Naive thymus-derived CD8-positive, alpha-beta T cell (primary cell): ENCODE data around the gene DLX1. TPM values are rescaled to one million over a fixed set of nuclear protein-coding genes. Genes with fewer than 3 reads are reported as not detected.
A peak's percentile ranks its signal among the peaks of the same experiment; 100 is the strongest.

ENCODE experiments used
- ATAC-seq, 2 donors: fragments of 150-1000 bp; cut with Tn5 transposase in 1 of 2; sonication (Bioruptor Pico), chemical (Tn5 transposase) in 1 of 2; 1 replicate in 1 of 2; 2 replicates in 1 of 2; pipeline ENCODE4 v1.10.0; 2021; ENCODE audit warnings: mild to moderate bottlenecking in 2 of 2, moderate library complexity in 2 of 2
- POLR2A ChIA-PET: fragments of 350-600 bp; sonication (Branson Sonifier 250); formaldehyde crosslinking; loops from one replicate; lab custom pipeline; 2021; ENCODE audit warnings: antibody characterized with exemption; lab: Charles Lee
- DNase-seq, 10 donors: peaks; one replicate each; pipeline versions ENCODE4 v3.0.0 to v3.0.0-alpha.2; 2020 to 2022
- H3K27ac Mint-ChIP-seq, 10 donors: one replicate each; pipeline ENCODE4 v1.8.0; 2020 to 2022; ENCODE audit warnings: mild to moderate bottlenecking in 10 of 10, mixed read lengths in 10 of 10, moderate library complexity in 4 of 10, inconsistent platforms in 1 of 10
- H3K27me3 Mint-ChIP-seq, 5 donors: one replicate each; pipeline ENCODE4 v1.8.0; 2021 to 2022; ENCODE audit warnings: mixed read lengths in 5 of 5
- H3K36me3 Mint-ChIP-seq, 3 donors: one replicate each; pipeline ENCODE4 v1.8.0; 2020 to 2022; ENCODE audit warnings: mixed read lengths in 3 of 3, mild to moderate bottlenecking in 2 of 3, inconsistent platforms in 1 of 3
- H3K4me1 Mint-ChIP-seq, 4 donors: one replicate each; pipeline ENCODE4 v1.8.0; 2021 to 2022; ENCODE audit warnings: mixed read lengths in 4 of 4
- H3K4me3 Mint-ChIP-seq, 10 donors: one replicate each; pipeline ENCODE4 v1.8.0; 2020 to 2022; ENCODE audit warnings: mild to moderate bottlenecking in 10 of 10, mixed read lengths in 10 of 10, moderate library complexity in 6 of 10, inconsistent platforms in 1 of 10
- H3K9me3 Mint-ChIP-seq, 9 donors: one replicate each; pipeline ENCODE4 v1.8.0; 2020 to 2022; ENCODE audit warnings: mixed read lengths in 9 of 9, mild to moderate bottlenecking in 3 of 9, inconsistent platforms in 1 of 9, moderate library complexity in 1 of 9
- polyA plus RNA-seq, 3 donors: library from polyadenylated mRNA; unstranded; fragments of 300-500 nt; fragmentation: Illumina TruSeq; gene quantifications; one replicate each; pipeline ENCODE4 v1.2.3, GENCODE V29; 2021
- total RNA-seq, 8 experiments: library from RNA in 2 of 8; stranded (reverse) in 2 of 8; gene quantifications; one replicate each; pipeline ENCODE4 v1.2.3 and lab custom pipeline; 2021 to 2026

DLX1 gene
- total and polyA plus RNA-seq, 5 experiments from 2014 or later = not detected

DNA sequence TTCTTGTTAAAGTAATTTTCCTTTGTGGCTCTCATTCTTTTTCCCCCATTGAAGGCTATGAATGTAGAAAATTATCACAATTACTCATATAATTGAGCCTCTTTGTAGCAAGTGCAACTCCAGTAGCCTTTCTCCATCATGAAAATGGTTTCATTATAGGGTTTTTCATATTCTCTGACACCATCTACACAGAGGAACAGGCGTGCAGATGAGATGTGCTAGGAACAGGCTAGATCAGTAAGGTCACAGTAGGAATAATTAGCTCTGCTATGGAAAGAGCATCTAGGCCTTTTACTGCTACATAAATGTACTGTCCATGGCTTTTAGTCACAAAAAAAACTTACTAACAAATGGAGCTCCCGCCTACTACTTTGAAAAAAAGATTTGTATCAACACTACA is 12.6 kb upstream of the DLX1 start:
- DNase-seq (no peak), ATAC-seq (no peak)
- Mint-ChIP-seq H3K27ac (peak overlapping the region in 1 of 10 donors; percentile 3), H3K27me3 (peaks cover 6 to 24% (median 17%) of the 10 kb centered on the region in 5 donors), H3K9me3 (no peaks in the 10 kb centered on the region), H3K4me1 (no peaks in the 10 kb centered on the region), H3K4me3 (no peak overlapping the region), H3K36me3 (peaks cover 22 to 40% (median 38%) of the 10 kb centered on the region in 3 donors)
- POLR2A ChIA-PET = no interaction called here

DNA sequence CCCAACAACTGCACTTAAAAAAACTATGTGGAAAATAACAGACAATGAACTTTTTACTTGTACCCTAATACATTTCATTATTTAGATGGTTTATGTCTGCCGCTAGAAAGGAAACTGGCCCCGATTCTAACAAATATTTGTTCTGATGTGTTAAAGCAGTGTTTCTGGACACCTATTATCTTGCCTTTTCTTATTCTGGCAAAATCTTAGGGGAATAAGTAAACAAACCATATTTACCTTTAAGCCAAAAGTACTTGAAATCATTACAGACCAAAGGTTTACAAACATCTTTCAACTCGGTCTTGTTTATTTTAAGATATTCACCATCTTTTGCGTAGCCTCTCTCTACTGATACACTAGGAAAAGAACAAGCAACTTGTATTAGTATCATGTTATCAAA is 11.8 kb upstream of the DLX1 start:
- Mint-ChIP-seq H3K27ac (no peak overlapping the region), H3K4me3 (no peak overlapping the region), H3K9me3 (no peaks in the 10 kb centered on the region), H3K36me3 (peaks cover 22 to 40% (median 35%) of the 10 kb centered on the region in 3 donors), H3K4me1 (no peaks in the 10 kb centered on the region), H3K27me3 (peaks cover 10 to 29% (median 22%) of the 10 kb centered on the region in 5 donors)
- ATAC-seq (no peak), DNase-seq (no peak)
- POLR2A ChIA-PET = no interaction called here

GRCh38 chr2:172074254-172074653 is 11.1 kb upstream of the DLX1 start:
- POLR2A ChIA-PET = no interaction called here
- Mint-ChIP-seq H3K4me3 (no peak overlapping the region), H3K4me1 (no peaks in the 10 kb centered on the region), H3K9me3 (no peaks in the 10 kb centered on the region), H3K27ac (no peak overlapping the region), H3K27me3 (peaks cover 10 to 33% (median 26%) of the 10 kb centered on the region in 5 donors), H3K36me3 (peaks cover 22 to 39% (median 29%) of the 10 kb centered on the region in 3 donors)
- DNase-seq (no peak), ATAC-seq (no peak)

GRCh38 chr2:172079416-172079815 is 5.9 kb upstream of the DLX1 start:
- Mint-ChIP-seq H3K27me3 (peaks cover 42 to 71% (median 60%) of the 10 kb centered on the region in 5 donors), H3K27ac (peak overlapping the region in 1 of 10 donors; percentile 68), H3K4me1 (peaks cover 5 to 28% (median 14%) of the 10 kb centered on the region in 4 donors), H3K36me3 (peaks cover 13 to 23% (median 14%) of the 10 kb centered on the region in 3 donors), H3K9me3 (peaks cover 0 to 24% (median 6%) of the 10 kb centered on the region in 9 donors), H3K4me3 (peak overlapping the region in 1 of 10 donors; percentile 66)
- POLR2A ChIA-PET = interaction anchor here (1.0 kb wide), 1 partner anchor 9 kb away, joined by 3 read pairs; no protein-coding TSS in a partner anchor
- no peak for ATAC-seq
- peak in 1 of 10 donors; percentile 1 for DNase-seq

- POLR2A ChIA-PET = interaction anchor here (1.0 kb wide), 1 partner anchor 9 kb away, joined by 3 read pairs; no protein-coding TSS in a partner anchor
- peak in 3 of 10 donors; percentile 8 to 11 (median 10) for DNase-seq
- peak overlapping the region in 5 of 10 donors; percentile 49 to 66 (median 57) for H3K4me3 Mint-ChIP-seq
- H3K9me3 Mint-ChIP-seq = peaks cover 0 to 24% (median 6%) of the 10 kb centered on the region in 9 donors
- no peak for ATAC-seq
- peak overlapping the region in 4 of 10 donors; percentile 29 to 86 (median 67) for H3K27ac Mint-ChIP-seq
- H3K36me3 Mint-ChIP-seq = peaks cover 13 to 22% (median 13%) of the 10 kb centered on the region in 3 donors
- peaks cover 44 to 75% (median 59%) of the 10 kb centered on the region in 5 donors for H3K27me3 Mint-ChIP-seq
- peaks cover 5 to 28% (median 19%) of the 10 kb centered on the region in 4 donors for H3K4me1 Mint-ChIP-seq
Measured at GRCh38 chr2:172079838-172080640, 5.3 kb upstream of the DLX1 start.

GRCh38 chr2:172080641-172081220 is 4.6 kb upstream of the DLX1 start:
- POLR2A ChIA-PET = interaction anchor here (0.7 to 1.5 kb wide), 4 partner anchors 8 to 16 kb away, joined by 3 to 6 read pairs (median 4); no protein-coding TSS in a partner anchor
- H3K27ac Mint-ChIP-seq = peak overlapping the region in 5 of 10 donors; percentile 40 to 94 (median 68)
- ATAC-seq = no peak

GRCh38 chr2:172081221-172082022 is 3.9 kb upstream of the DLX1 start:
- Mint-ChIP-seq H3K27ac (peak overlapping the region in 4 of 10 donors; percentile 19 to 94 (median 60)), H3K4me3 (peak overlapping the region in 4 of 10 donors; percentile 2 to 48 (median 20)), H3K36me3 (peaks cover 12 to 16% (median 13%) of the 10 kb centered on the region in 3 donors), H3K4me1 (peaks cover 12 to 41% (median 30%) of the 10 kb centered on the region in 4 donors), H3K27me3 (peaks cover 53 to 83% (median 60%) of the 10 kb centered on the region in 5 donors), H3K9me3 (peaks cover 0 to 24% (median 6%) of the 10 kb centered on the region in 9 donors)
- ATAC-seq (no peak), DNase-seq (peak in 3 of 10 donors; percentile 18 to 25 (median 20))
- POLR2A ChIA-PET = interaction anchor here (0.7 to 1.6 kb wide), 5 partner anchors 9 to 20 kb away, joined by 3 to 8 read pairs (median 5); no protein-coding TSS in a partner anchor

More at GRCh38 chr2:172080641-172081220, 4.6 kb upstream of the DLX1 start:
- peak in 3 of 10 donors; percentile 11 to 25 (median 16) for DNase-seq
- peaks cover 12 to 18% (median 13%) of the 10 kb centered on the region in 3 donors for H3K36me3 Mint-ChIP-seq
- H3K9me3 Mint-ChIP-seq = peaks cover 0 to 24% (median 6%) of the 10 kb centered on the region in 9 donors
- H3K27me3 Mint-ChIP-seq = peaks cover 51 to 78% (median 61%) of the 10 kb centered on the region in 5 donors
- H3K4me1 Mint-ChIP-seq = peaks cover 10 to 34% (median 25%) of the 10 kb centered on the region in 4 donors
- peak overlapping the region in 3 of 10 donors; percentile 36 to 66 (median 62) for H3K4me3 Mint-ChIP-seq

GRCh38 chr2:172082105-172082943 is 3.0 kb upstream of the DLX1 start:
- Mint-ChIP-seq H3K36me3 (peaks cover 12 to 16% (median 13%) of the 10 kb centered on the region in 3 donors), H3K4me3 (peak overlapping the region in 5 of 10 donors; percentile 9 to 30 (median 15)), H3K27me3 (peaks cover 56 to 92% (median 63%) of the 10 kb centered on the region in 5 donors), H3K4me1 (peaks cover 15 to 50% (median 38%) of the 10 kb centered on the region in 4 donors), H3K27ac (peak overlapping the region in 2 of 10 donors; percentile 68 to 94), H3K9me3 (peaks cover 0 to 27% (median 6%) of the 10 kb centered on the region in 9 donors)
- POLR2A ChIA-PET = interaction anchor here (1.3 to 1.6 kb wide), 4 partner anchors 8 to 19 kb away, joined by 3 to 8 read pairs (median 4); no protein-coding TSS in a partner anchor
- no peak for ATAC-seq
- DNase-seq = peak in 2 of 10 donors; percentile 1 to 17

DNA sequence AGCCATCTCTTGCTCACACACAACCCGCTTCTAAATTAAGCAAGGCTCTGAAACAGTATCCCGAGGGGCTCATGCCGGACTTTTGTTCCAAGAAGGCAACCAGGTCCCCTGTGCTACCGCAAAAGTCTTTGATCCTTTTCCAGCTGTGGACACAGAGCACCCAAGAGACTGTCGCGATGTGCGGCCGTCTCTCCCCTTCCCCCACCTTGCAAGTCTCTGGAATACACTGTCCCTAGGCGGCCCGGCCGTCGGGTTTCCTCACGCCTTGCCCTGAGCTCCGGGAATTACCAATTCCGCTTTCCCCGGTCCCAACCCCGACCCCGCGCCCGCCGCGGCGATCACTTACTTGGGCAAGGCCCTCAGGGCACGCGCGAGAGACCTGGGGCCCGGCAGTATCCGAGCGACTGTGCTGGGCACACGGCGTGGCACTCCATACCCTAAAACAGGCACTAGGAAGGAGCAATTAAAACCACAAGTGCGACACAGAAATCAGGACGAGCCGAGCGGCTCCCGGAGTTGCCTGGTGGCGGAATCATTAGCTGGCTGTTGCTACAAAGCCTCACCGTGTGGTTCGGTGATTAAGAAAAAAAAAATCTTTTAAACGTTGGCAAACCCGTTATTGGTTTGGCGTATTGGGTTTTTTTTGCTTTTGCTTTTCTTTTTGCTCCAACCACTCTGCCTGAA is 2.2 kb upstream of the DLX1 start:
- Mint-ChIP-seq H3K27ac (peak overlapping the region in 3 of 10 donors; percentile 31 to 82 (median 81)), H3K4me3 (peak overlapping the region in 6 of 10 donors; percentile 36 to 83 (median 66)), H3K27me3 (peaks cover 59 to 99% (median 70%) of the 10 kb centered on the region in 5 donors), H3K36me3 (peaks cover 12 to 18% (median 13%) of the 10 kb centered on the region in 3 donors), H3K4me1 (peaks cover 16 to 58% (median 45%) of the 10 kb centered on the region in 4 donors), H3K9me3 (peaks cover 0 to 27% (median 6%) of the 10 kb centered on the region in 9 donors)
- DNase-seq (peak in 3 of 10 donors; percentile 18 to 22 (median 20)), ATAC-seq (no peak)
- POLR2A ChIA-PET = interaction anchor here (1.0 to 1.3 kb wide), 2 partner anchors 12 to 13 kb away, joined by 3 to 5 read pairs; no protein-coding TSS in a partner anchor
